Activated CD4-positive, CD25-positive, alpha-beta regulatory T cell treated with anti-CD3 and anti-CD28 coated beads, Interleukin-2, amount 50 U/mL, for 16 hours (primary cell): ENCODE results near the gene GNG4.
"Not testable (repeated sequence)": the region's sequence is repeated elsewhere in the genome, so short reads cannot be mapped to it uniquely, and the experiment has no call there.

ENCODE experiments used
- DNase-seq: peaks from one replicate; pipeline ENCODE4 v3.0.0-alpha.2; 2020; ENCODE audit warnings: low read depth, low spot score

GNG4 gene

DNA sequence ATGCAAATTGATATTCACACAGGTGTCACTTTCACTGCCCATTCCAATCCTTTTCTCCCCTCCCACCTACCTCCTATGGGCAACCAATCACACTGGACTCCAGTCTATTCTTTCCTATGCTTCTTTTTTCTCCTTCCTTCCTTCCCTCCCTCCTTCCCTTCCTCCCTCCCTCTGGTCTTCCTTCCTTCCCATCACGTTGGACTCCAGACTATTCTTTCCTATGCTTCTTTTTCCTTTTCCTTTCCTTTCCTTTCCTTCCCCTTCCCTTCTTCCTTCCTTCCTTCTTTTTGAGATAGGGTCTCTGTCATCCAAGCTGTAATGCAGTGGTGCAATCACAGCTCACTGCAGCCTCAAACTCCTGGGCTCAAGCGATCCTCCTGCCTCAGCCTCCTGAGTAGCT lies 64.6 kb downstream of the GNG4 start:
- no peak for DNase-seq

DNA sequence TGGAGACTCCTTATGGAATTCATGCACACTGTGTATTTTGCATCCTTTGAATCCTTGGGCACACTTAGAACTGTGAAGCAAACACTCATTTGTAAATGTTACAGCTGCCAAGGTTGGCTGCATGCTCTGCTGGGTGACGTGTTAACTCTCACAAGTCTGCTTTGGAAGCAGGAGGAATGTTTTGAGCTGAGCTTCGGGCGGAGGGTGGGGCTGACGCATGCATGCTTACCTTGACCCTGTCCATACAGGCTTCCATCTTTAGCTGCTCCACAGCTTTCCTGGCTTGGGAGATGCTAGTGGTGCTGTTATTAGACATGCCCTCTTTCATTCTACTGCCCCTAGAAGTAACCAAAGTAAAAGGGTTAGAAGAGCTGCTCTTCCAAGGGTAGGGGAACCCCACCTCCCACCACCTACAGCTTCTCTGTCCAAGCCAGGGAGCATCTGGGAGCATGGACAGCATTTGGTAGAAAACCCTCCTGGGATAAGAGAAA lies 66.0 kb downstream of the GNG4 start:
- no peak for DNase-seq

GRCh38 chr1:235582130-235582529 lies 67.5 kb downstream of the GNG4 start:
- DNase-seq: no peak

DNA sequence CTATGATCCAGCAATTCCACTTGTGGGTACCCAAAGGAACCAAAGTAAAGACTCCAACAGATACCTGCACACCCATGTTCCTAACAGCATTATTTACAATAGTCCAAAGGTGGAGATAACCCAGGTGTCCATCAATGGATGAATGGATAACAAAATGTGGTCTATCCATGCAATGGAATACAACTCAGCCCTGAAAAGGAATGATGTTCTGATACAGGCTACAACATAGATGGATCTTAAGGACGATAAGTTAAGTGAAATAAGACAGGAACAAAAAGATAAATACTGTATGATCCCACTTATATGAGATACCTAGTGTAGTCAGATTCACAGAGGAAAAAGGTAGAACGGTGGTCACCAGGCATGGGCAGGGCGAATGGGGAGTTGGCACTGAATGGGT lies 69.7 kb downstream of the GNG4 start:
- no peak for DNase-seq

DNA sequence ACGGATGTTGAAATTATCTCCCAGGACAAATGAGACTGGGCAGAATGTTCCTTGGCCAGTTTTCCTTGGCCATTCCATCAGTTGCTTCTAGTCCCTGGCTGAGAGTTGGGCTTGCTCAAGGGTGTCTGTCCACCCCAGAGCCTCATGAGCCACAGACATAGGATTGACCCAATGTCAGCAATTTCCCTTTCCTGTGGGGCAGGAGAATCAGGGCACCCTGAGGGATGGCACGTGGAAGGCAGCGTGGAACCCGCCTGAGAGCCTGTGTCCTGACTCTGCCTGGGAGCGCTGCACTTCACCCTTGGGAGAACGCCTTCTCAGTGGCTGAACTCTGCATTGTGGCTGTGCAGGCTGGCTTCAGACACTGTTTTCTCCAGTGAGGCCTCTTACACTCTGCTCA lies 74.0 kb downstream of the GNG4 start:
- DNase-seq: no peak

GRCh38 chr1:235573880-235574279 lies 75.7 kb downstream of the GNG4 start:
- DNase-seq: no peak

GRCh38 chr1:235572971-235573370 lies 76.6 kb downstream of the GNG4 start:
- DNase-seq: not testable (repeated sequence)

- DNase-seq: no peak
Observed at GRCh38 chr1:235571482-235571881, 78.1 kb downstream of the GNG4 start.

DNA sequence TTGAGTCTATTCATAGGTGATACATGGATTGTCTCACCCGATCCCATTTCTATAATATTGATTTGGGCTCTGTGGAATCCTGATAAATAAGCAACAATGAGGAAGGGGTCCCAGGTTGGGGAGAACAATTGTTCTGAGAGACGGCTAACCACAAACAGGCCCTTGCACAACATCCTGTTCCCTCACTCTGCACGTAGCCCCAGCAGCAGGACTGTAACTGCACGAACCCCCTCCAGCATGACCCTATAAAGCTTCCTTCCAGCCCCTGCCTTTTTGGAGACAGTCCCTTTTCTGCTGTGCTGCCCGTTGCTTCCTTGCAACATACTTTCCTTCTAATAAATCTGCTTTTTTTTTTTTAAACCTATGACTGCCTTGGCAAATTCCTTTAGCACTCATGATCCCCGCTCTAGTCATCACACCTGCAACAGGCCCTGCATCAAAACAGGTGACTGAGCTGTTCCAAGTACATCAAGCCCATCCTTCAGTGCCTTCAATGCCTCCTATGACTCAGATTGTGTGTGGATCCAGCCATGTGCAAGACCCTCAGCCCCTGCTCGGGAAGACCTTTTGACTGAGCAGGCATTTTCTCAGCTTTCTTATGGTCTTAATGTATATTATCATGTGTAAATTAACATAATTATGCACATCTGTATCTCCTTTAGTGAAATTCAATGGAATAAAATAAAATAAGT lies 81.6 kb downstream of the GNG4 start:
- DNase-seq: no peak

GRCh38 chr1:235566084-235566483 lies 83.5 kb downstream of the GNG4 start:
- DNase-seq: no peak

DNA sequence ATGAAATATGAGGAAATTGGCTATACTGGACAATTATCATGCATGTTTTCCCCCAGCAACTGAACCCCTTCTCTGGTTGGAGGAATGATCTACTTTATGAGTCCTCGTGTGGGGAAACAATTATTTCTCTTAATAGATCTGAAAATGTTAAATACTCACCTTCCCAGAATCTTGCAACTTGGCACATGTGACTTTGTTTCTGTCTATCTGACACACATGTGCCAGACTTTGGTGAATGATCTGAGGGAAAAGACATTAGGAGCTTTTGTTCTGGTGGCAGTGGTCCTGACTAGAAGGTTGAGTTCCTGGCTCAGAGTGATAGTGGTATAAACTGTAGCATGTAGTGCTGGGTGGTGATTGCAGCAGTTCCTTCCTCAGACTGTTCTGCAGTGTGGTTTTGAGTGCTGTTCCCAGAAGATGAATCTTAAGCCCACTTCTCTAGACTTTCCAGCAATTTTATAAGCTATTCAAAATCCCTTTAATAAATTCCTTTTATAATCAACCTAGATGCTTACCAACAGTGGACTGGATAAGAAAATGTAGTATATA lies 86.0 kb downstream of the GNG4 start:
- no peak for DNase-seq

DNA sequence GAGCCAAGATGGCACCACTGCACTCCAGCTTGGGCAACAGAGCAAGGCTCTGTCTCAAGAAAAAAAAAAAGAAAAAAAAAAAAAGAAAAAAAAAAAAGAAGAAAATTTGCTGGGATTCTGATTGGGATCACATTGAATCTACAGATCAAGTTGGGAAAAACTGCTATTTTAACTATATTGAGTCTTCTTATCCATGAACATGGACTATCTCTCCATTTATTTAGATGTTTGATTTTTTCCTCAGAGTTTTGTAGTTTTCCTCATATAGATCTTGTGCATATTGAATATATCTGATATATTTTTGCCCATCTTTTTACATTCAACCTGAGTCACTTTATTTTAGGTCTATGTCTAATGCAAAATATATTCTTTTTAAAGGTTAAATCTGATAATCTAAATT lies 87.0 kb downstream of the GNG4 start:
- no peak for DNase-seq

GRCh38 chr1:235558621-235559169 lies 90.9 kb downstream of the GNG4 start:
- DNase-seq: no peak

- DNase-seq: no peak
Observed at GRCh38 chr1:235557495-235557894, 92.1 kb downstream of the GNG4 start.

GRCh38 chr1:235556807-235557206 lies 92.8 kb downstream of the GNG4 start:
- DNase-seq: no peak

GRCh38 chr1:235553112-235553551 lies 96.5 kb downstream of the GNG4 start:
- DNase-seq: no peak

GRCh38 chr1:235552146-235552716 lies 97.4 kb downstream of the GNG4 start:
- DNase-seq: no peak

- DNase-seq: no peak
Observed at GRCh38 chr1:235549351-235550139, 100.0 kb downstream of the GNG4 start.

DNA sequence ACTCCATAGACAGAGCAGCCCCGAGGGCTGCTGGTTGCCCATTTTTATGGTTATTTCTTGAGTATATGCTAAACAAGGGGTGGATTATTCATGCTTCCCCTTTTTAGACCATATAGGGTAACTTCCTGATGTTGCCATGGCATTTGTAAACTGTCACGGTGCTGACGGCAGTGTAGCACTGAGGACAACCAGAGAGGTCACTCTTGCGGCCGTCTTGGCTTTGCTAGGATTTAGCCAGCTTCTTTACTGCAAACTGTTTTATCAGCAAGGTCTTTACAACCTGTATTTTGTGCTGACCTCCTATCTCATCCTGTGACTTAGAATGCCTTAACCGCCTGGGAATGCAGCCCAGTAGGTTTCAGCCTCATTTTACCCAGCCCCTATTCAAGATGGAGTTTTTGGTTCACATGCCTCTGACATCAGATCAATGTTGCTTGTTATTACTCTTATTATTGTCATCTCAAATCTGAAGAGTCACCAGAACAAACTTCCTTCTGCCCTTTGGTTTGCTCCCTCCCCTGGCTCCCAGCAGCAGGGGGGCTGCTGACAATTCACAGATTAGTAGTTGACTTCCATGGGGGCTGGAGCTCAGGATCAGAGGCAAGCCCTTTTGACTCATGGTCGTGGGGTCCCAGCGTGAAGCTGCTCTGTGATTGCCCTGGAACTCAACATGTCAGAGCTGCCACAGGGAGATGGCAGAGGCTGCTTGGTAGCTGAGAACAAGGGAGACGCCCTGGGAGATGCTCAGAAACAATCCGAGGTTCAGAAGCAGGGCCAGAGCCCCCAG lies 103.0 kb downstream of the GNG4 start:
- DNase-seq: not testable (repeated sequence)

DNA sequence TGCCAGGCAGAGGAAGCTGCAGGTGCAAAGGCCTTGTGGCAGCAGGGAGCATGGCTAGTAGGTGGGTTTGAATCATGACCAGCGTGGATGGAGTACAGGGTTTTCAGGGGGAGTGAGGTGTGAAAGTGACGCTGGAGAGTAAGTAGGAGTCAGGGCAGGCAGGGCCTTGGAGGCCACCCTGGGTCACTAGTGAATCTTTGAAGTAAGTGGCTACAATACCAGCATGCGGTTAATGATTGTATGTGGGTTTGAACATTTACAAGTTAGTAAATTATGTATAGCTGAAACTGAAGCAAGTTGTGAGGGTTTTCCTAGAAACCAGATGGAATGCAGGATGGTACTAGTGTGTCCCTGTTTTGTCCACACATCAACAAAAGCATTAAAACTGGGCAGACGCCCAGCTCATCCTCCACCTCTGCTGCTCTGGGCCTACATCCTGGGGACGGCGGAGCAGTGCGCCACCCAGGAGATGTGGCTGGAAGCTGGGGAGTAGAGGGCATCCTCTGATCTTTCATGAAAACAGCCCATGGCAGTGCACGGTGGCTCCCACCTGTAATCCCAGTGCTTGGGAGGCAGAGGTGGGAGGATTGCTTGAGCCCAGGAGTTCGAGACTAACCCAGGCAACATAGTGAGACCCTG lies 104.2 kb downstream of the GNG4 start:
- no peak for DNase-seq

DNA sequence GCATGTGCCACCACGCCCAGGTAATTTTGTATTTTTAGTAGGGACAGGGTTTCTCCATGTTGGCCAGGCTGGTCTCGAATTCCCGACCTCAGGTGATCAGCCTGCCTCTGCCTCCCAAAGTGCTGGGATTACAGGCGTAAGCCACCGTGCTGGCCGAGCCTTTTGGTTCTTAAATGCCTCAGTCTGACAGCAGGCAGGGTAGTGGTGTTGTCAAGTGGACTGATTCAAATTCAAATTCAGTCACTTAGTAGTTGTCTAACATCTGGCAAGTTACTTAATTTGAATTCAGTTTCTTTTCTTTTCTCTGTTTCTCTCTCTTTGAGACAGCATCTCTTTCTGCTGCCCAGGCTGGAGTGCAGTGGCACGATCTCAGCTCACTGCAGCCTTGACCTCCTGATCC lies 106.7 kb downstream of the GNG4 start:
- DNase-seq: not testable (repeated sequence)
